ACHN (cell line): ENCODE measurements around the gene BICRAL.

Experiments used
- DNase-seq: peaks from one replicate; pipeline ENCODE4 v3.0.0-alpha.2; 2015
- in situ Hi-C: cut with HindIII; loops from 2 replicates; pipeline ENCODE4 v1.10.0; 2017; ENCODE audit warnings: low sequenced_read_pairs, low pct_ligation_motif_present, low pct_unique_long_range_greater_than_20kb

Gene BICRAL

GRCh38 chr6:42907336-42907735, 125.5 kb downstream of the BICRAL start:
- in situ Hi-C loops: no loop called here
- DNase-seq: no peak

- DNase-seq: no peak
- in situ Hi-C loops: no loop called here
Measured at GRCh38 chr6:42909835-42910234, 128.0 kb downstream of the BICRAL start.

- in situ Hi-C loops: no loop called here
- no peak for DNase-seq
Measured at GRCh38 chr6:42911171-42912021, 129.5 kb downstream of the BICRAL start.

- no peak for DNase-seq
- in situ Hi-C loops: no loop called here
Measured at GRCh38 chr6:42914546-42914945, 132.7 kb downstream of the BICRAL start.

- in situ Hi-C loops: no loop called here
- no peak for DNase-seq
Measured at GRCh38 chr6:42915732-42916131, 133.9 kb downstream of the BICRAL start, which contains the start of gene PTCRA. PTCRA (plus strand) TSS chr6:42916053; CDS start chr6:42916070, 17 bp downstream.

GRCh38 chr6:42916288-42916687, 134.4 kb downstream of the BICRAL start:
- DNase-seq: no peak
- in situ Hi-C loops: no loop called here
